NCI-H2029 (cell line): ENCODE measurements around the gene LRRC4B.
"Not testable (repeated sequence)": the region's sequence is repeated elsewhere in the genome, so short reads cannot be mapped to it uniquely, and the experiment has no call there.

Experiments
- DNase-seq: peaks from one replicate; lab custom pipeline; 2025; lab: John Stamatoyannopoulos, UW

LRRC4B gene, protein sequence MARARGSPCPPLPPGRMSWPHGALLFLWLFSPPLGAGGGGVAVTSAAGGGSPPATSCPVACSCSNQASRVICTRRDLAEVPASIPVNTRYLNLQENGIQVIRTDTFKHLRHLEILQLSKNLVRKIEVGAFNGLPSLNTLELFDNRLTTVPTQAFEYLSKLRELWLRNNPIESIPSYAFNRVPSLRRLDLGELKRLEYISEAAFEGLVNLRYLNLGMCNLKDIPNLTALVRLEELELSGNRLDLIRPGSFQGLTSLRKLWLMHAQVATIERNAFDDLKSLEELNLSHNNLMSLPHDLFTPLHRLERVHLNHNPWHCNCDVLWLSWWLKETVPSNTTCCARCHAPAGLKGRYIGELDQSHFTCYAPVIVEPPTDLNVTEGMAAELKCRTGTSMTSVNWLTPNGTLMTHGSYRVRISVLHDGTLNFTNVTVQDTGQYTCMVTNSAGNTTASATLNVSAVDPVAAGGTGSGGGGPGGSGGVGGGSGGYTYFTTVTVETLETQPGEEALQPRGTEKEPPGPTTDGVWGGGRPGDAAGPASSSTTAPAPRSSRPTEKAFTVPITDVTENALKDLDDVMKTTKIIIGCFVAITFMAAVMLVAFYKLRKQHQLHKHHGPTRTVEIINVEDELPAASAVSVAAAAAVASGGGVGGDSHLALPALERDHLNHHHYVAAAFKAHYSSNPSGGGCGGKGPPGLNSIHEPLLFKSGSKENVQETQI

DNA sequence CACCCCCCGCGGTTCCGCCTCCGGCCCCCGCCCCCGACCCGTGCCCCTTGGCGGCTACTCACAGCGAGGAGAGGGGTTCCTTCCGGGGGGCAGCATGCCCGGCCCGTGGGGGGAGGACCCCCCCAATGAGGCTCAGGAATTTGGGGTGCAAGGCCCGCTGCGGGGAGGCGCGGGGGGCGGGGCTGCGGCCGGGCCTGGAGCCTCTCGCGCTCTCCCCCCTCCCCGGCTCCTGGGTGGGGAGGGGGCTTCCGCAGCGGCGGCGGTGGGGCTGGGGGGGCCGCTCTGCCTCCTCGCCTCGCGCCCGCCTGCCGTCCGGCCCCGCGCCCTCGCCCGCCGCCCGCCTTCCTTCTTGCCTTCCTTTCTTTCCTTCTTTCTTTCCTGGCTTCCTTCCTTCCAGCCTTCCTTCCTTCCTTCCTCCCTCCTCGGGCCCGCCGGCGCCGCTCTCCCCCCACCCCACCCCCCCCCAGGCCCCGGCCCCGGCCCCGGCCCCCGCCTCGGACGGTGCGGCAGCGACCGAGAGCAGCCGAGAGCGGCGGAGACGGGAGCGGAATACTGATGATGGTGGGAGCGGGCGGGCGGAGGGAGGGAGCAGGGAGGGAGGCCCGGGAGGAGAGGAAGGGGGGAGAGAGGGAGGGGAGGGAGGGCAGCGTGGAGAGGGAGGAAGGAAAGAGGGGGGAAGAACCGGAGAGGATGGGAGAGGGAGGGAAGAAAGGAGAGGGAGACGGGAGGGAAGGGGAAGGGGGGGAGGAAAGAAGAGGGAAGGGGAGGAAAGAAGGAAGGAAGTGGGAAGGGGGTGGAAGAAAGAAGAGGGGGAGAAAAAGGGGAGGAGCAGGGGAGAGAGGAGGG lies at the start of gene LRRC4B:
Gene LRRC4B, minus strand, starts transcription at position 554 of the 846 bp plus-strand sequence. CDS start 19,597 bp downstream, outside the sequence.
- DNase-seq, result no peak

DNA sequence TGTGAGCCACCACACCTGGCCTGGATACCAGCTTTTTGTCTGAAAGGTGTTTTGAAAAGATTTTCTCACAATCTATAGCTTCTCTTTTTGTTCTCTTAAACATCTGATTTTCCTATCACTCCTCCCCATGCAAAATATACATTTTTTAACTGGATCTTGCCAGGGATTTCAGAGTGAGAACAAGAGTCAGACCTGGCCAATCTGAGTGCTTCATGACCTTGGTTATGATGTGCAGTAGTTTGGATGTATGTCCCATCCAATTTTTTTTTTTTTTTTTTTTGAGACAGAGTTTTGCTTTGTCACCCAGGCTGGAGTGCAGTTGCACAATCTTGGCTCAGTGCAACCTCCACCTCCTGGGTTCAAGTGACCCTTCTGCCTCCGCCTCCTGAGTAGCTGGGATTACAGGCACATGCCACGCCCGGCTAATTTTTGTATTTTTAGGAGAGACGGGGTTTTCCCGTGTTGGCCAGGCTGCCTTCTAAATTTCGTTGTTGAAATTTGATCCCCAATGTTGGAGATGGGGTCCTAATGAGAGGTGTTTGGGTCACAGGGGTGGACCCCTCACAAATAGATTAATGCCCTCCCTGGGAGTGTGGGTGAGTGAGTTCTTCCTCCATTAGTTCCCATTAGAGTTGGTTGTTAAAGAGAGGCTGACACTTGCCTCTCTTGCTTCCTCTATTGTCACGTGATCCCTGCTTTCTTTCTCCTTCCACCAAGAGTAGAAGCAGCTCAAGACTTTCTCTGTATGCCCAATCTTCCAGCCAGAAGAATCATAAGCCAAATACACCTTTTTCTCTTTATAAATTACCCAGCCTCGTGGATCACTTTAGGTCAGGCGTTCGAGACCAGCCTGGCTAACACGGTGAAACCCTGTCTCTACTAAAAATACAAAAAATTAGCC lies 44.5 kb upstream of the LRRC4B start:
- DNase-seq, result not testable (repeated sequence)

DNA sequence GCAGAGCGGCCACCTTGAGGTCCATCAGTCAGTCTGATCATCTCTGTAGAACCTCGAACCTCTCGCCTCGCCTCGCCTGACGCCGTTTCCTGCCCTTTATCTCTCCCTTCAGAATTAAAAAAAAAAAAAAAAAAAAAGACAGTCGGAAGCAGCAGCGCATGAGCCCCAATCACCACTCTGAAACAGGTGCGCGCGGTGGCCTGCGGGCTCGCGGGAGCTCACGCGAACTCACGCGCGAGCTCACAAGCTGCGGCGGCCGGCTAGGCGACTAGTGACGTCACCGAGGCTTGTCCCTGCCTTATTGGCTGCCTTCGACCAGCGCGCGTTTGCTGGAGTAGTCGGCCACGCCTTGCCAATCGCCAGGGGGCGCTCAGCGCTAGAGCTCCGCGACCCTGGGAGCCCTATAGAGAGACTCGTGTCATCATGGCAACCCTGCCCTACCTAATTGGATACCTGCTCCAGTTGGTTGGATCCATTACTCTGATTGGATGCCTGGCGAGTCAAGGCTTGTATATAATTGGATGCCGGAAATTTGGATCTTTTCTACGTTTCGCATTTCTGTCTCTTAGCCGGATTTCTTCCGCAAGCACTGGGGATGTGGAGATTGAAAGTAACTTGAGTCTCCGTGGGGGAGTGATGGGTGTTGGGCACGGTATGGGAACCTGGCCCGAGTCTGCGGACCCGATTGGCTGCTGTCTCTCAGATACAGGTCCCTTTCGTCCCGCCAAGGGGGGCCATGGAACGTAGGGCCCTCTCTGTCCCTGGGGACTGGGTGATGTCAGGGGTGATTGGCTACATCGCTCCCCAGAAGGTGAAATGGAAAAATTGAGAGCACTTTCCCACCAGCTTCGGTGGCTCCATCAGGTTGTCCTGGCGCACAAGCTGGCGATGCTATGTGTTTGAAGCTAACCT lies 39.9 kb upstream of the LRRC4B start:
- no peak for DNase-seq

DNA sequence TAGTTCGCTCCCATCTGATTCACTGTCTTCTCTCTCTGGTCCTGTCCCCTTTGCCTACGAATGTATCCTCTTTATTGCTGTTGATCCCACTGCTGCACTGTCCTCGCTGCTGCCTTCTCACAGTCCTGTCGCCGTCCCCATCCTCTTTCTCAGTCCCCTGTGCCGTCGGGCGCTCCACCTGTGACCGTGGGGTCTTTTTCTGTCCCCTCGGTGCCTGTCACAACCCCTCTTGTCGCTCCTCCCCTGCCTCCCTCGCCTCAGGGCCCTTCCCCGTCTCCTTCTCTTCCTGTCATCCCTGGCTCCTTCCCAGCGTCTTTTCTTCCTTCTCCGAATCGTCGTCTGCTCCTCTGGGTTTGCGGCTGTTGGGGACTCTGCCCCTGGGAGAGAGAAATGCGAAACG lies 39.2 kb upstream of the LRRC4B start:
- no peak for DNase-seq

DNA sequence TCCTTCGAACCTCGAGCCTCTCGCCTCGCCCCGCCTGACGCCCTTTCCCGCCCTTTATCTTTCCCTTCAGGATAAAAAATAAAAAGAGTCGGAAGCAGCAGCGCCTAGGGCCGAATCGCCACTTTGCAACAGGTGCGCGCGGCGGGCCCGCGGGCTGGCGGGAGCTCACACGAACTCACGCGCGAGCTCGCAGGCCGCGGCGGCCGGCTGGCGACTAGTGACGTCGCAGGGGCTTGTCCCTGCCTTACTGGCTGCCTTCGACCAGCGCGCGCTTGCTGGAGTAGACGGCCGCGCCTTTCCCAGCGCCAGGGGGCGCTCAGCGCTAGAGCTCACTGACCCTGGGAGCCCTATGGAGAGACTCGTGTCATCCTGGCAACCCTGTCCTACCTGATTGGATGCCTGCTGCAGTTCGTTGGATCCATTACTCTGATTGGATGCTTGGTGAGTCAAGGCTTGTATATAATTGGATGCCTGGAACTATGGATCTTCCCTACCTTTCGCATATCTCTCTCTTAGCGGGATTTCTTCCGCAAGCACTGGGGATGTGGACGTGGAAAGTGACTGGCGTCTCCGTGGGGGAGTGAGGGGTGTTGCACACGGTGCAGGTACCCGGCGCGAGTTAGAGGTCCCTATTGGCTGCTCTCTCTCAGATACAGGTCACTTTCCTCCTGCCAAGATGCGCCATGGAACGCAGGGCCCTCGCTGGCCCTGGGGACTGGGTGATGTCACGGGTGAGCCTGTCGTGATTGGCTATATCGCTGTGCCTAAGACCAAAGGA lies 38.0 kb upstream of the LRRC4B start:
- DNase-seq, result not testable (repeated sequence)

DNA sequence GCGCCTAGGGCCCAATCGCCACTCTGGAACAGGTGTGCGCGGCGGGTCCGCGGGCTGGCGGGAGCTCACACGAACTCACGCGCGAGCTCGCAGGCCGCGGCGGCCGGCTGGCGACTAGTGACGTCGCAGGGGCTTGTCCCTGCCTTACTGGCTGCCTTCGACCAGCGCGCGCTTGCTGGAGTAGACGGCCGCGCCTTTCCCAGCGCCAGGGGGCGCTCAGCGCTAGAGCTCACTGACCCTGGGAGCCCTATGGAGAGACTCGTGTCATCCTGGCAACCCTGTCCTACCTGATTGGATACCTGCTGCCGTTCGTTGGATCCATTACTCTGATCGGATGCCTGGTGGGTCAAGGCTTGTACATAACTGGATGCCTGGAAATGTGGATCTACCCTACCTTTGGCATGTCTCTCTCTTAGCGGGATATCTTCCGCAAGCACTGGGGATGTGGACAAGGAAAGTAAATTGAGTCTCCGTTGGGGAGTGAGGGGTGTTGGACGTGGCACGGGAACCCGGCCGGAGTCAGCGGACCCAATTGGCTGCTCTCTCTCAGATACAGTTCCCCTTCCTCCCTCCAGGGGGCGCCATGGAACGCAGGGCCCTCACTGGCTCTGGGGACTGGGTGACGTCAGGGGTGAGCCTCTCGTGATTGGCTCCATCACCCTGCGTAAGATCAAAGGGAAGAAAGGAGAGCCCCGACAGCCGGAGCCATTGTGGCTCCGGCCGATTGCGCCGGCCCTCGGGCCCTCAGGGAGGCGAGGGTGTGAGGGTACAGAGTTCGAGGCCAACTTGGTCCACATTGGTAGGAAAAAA lies 36.2 kb upstream of the LRRC4B start:
- DNase-seq, result not testable (repeated sequence)

DNA sequence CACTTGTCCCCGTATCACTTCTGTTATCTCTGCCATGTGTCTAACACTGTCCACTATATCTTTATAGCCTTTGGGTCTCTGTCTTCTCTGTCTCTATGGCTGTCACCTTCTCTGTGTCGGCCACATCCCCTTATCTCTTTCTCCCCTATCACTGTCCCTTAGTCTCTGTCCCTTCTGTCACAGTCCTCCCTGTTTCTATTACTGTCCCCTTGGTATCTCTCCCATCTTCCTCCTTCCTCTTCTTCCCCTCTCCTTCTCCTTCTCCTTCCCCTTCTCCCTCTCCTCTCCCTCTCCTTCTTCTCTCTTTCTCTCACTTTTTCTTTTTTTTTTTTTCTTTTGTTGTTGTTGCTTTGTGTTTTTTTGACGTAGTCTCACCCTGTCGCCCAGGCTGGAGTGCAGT lies 34.7 kb upstream of the LRRC4B start:
- DNase-seq, result no peak

DNA sequence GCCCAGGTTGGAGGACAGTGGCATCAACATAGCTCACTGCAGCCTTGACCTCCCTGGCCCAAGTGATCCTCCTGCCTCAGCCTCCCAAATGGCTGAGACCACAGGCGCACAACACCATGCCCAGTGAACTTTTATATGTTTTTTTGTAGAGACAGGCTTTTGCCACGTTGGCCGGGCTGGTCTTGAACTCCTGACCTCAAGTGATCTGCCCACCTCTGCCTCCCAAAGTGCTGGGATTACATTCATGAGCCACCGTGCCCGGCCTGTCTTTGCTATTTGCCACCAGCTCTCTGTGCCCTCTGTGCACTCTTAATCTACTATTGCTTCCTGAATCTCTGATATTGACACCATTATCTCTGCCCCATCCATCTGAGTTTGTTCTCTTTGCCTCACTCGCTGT lies 34.3 kb upstream of the LRRC4B start:
- DNase-seq, result no peak

DNA sequence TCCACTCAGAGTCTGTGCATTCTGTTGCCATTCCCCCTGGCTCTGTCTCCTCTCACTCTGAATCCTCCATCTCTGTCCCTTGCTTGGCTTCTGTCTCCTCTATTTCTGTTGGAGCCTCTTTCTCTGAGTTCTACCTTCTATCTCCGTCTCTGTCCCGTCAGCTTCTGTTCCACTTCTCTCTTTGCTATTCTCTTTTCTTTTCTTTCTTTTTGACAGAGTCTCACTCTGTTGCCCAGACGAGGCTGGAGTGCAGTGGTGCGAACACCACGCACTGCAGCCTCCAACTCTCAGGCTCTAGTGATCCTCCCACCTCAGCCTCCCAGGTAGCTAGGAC lies 33.8 kb upstream of the LRRC4B start:
- no peak for DNase-seq

DNA sequence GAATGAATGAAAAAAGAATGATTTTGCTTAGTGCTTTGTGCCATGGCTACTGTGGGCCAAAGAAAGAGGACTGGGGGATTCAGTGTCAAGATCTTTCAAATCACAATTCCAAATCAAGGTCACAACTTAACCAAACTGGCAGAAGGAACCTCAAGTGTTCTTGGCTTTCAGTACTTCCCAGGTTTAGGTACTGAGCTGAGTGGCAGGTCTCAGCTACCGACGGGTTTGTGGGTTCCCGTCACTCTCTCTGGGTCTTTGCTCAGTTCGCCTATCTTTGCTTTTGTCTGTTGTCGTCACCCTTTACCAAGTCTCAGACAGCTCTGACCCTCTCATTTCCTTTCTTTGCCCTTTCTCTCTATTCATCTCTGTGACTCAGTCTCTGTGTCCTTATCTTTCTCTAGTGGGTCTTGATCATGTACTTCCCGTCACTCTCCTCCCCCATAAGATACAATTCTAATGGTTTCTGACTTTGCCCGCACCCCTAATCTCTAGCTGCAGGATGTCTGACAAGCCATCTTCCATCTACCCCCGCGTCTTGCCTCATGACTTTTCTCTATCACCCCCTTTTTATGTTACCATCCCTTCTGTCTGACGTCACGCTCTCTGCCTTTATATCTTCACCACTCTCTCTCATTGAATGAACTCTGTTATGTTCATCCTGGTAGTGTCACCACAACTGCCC lies 33.3 kb upstream of the LRRC4B start:
- DNase-seq, result no peak

DNA sequence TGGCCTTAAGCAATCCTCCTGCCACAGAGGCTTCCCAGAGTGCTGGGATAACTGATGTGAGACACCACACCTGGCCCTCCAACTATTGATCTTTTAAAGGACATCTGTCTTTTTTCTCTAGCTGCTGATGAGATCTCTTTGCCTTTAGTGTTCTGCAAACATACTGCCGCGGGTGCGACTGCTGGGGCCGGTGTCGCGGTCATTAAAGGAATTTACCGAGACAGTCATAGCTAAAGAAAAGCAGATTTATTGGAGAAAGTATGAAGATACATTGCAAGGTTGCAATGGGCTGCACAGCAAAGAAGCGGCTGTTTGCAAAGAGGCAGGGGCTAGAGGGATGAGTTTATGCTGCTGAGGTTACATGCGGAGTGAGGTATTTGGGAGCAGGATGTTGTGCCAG lies 31.2 kb upstream of the LRRC4B start:
- DNase-seq, result no peak

DNA sequence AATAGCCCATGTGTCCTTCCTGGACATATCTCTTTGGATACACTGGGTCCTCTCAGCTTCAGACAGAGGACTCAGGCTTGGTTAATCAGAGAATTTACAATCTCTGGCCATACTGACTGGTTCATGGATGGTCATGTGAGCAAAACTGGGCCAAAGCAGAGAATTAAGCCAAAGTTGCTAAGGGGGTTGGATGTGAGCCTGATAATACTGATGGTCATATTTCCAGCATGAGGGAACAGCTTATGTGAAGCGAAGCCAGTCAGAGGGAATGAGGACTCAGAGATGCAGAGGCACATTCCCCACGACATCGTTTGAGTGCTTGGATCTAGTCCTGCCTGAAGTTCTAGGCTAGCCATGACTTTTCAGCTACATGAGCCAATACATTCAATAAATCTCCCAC lies 22.0 kb upstream of the LRRC4B start:
- DNase-seq, result no peak

DNA sequence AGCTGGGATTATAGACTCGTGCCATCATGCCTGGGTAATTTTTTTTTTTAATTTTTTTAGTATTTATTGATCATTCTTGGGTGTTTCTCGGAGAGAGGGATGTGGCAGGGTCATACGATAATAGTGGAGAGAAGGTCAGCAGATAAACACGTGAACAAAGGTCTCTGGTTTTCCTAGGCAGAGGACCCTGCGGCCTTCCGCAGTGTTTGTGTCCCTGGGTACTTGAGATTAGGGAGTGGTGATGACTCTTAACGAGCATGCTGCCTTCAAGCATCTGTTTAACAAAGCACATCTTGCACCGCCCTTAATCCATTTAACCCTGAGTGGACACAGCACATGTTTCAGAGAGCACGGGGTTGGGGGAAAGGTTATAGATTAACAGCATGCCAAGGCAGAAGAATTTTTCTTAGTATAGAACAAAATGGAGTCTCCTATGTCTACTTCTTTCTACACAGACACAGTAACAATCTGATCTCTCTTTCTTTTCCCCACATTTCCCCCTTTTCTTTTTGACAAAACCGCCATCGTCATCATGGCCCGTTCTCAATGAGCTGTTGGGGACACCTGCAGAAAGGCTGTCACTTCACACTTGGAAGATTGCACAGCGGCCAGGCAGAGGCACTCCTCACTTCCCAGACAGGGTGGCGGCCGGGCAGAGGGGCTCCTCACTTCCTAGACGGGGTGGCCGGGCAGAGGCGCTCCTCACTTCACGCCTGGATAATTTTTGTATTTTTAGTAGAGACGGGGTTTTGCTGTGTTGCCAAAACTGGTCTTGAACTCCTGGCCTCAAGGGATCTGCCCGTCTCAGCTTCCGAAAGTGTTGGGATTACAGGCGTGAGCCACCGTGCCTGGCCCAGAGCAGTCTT lies 13.8 kb upstream of the LRRC4B start:
- DNase-seq, result not testable (repeated sequence)

DNA sequence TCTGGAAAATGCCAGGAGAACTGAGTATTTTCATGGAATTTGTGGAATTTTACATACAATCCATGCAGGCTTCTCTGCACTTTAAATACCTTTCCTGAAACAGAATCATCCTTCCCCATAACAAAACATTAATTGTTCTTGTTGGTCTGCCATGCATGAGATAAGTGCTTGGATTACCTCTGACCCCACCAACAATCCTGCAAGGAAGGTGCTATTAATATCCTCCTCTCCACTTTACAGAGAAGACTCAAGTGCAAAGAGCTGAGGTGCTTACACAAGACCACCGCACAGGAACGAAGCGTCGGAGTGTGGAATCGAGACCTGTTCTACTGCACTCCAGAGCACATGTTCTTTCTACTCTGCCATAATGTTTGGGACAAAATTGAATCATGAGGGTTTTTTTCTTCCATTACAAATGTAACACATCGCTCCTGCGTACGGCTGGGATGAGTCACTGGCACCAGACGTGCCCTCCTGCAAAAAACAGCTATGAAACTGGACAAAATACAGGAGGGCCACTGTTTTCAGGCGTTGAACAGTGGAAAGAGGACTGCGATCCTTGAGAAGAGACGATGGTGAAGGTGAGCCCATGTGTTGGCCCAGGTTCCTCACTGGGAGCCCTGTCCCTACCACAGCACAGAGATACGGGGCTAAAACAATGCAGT lies 12.9 kb upstream of the LRRC4B start:
- no peak for DNase-seq

DNA sequence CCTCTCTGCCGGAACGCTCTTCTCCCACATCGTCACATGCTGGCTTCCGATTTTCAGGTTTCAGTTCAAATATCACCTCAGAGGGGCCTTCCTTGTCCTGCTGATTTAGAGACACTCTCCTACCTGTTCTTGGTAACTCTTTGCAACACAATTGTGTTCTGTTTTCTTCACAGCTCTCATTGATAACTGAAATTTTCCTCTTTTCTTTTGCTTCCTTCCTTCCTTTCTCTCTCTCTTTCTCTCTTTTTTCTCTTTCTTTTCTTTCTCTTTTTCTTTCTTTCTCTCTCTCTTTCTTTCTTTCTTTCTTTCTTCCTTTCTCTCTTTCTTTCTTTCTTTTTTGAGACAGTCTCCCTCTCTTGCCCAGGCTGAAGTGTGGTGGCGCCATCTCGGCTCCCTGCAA lies 12.0 kb upstream of the LRRC4B start:
- DNase-seq, result no peak

DNA sequence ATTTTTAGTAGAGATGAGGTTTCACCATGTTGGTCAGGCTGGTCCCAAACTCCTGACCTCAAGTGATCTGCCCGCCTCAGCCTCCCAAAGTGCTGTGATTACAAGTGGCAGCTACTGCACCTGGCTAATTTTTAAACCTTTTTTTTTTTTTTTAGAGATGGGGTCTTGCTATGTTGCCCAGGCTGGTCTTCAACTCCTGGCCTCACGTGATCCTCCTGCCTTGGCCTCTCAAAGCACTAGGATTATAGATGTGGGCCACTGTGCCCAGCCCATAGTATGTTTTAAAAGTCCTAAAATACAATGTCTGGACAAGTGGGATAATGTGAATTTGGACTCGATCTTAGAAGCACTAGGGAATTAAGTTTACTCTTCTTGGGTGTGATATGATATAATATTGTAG lies 8.5 kb upstream of the LRRC4B start:
- not testable (repeated sequence) for DNase-seq
